GM18519 (cell line): ENCODE data around the gene HSD17B1.
"Not testable (repeated sequence)": the region's sequence is repeated elsewhere in the genome, so short reads cannot be mapped to it uniquely, and the experiment has no call there.

Experiments used
- ATAC-seq: cut with Tn5 transposase; IDR thresholded peaks from one replicate; pipeline ENCODE4 v1.9.1; 2021; ENCODE audit warnings: mild to moderate bottlenecking, moderate library complexity; ENCODE audit not compliant: unreplicated experiment, low FRiP score

The HSD17B1 gene

GRCh38 chr17:42522798-42523278 lies 29.9 kb upstream of the HSD17B1 start:
- ATAC-seq = no peak

GRCh38 chr17:42525221-42525620 lies 27.5 kb upstream of the HSD17B1 start:
- ATAC-seq = no peak

DNA sequence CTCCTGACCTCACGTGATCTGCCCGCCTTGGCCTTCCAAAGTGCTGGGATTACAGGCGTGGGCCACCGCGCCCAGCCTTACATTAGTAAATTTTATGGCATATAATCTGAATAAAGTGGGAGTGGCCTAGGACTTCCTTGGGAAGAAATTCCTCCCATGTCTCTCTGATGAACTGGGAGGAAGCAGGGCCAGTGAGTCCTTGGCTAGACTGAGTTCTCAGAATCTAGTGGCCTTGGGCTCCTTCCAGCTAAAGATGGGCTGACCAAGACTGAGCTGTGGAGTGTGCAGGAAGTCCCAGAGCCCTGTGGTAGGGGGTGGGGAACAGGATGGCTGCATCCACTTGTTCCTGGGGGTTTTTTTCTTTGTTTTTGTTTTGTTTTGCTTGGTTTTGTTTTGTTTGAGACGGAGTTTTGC lies 26.7 kb upstream of the HSD17B1 start:
- no peak for ATAC-seq

DNA sequence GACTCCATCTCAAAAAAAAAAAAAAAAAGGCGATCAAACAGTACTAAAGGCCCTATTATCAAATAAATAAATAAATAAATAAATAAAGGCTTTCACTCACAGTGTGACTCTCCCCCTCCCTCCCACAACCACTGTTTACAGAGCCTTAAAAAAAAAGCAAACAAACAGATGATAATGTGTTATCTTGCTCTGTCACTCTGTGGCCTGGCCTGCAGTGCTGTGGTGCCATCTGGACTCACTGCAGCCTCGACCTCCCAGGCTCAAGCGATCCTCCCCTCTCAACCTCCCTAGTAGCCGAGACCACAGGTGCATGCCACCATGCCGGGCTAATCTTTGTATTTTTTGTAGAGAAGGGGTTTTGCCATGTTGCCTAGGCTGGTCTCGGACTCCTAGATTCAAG lies 24.8 kb upstream of the HSD17B1 start:
- ATAC-seq = no peak

GRCh38 chr17:42529061-42529460 lies 23.7 kb upstream of the HSD17B1 start:
- no peak for ATAC-seq

DNA sequence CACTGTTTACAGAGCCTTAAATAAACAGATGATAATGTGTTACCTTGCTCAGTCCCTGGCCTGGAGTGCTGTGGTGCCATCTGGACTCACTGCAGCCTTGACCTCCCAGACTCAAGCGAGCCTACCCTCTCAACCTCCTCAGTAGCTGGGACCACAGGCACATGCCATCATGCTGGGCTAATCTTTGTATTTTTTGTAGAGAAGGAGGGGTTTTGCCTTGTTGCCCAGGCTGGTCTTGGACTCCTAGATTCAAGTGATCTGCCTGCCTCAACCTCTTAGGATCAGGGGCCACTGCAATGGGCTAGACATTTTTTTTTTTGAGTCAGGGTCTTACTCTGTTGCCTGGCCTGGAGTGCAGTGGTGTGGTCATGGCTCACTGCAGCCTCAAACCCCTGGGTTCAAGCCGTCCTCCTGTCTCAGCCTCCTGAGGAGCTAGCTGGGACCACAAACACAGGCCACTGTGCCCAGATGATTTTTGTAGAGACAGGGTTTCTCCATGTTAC lies 21.7 kb upstream of the HSD17B1 start:
- ATAC-seq = no peak

DNA sequence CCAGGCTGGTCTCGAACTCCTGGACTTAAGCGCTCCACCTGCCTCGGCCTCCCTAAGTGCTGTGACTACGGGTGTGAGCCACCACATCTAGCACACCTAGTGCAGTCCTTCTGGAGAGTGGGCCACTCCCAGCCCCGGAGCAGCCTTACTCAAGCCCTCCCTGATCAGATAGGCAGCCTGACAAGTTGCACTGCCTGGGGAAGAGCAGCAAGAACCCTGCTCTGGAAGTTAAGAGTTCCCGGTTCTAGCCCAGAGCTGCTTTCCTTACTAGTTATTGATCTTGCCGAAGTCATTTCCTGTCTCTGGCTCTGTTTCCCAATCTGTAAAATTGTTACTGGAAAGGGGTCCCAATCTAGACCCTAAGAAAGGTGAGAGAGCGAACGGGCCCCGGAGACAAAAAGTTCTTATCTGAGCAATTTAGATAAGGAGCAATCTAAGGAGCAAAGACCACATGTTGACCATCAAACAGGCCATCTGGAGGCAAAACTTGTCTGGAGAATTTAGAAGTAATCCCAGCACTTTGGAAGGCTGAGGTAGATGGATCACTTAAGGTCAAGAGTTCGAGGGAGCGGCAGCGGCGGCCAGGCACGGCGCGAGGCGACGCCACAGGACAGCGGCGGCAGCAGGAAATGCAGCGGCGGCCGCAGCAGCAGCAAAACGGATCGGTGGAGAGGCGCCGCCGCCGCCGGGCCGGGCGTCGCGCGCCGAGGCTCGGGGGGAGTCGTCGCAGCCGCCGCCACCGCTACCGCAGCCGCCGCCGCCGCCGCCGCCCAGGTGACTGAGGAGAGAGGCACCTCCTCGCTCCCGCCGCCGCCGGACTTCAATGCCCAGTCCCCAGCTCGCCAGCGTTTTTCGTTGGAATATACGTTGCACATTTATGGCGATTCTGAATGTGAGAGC lies 21.0 kb upstream of the HSD17B1 start:
- ATAC-seq = no peak

DNA sequence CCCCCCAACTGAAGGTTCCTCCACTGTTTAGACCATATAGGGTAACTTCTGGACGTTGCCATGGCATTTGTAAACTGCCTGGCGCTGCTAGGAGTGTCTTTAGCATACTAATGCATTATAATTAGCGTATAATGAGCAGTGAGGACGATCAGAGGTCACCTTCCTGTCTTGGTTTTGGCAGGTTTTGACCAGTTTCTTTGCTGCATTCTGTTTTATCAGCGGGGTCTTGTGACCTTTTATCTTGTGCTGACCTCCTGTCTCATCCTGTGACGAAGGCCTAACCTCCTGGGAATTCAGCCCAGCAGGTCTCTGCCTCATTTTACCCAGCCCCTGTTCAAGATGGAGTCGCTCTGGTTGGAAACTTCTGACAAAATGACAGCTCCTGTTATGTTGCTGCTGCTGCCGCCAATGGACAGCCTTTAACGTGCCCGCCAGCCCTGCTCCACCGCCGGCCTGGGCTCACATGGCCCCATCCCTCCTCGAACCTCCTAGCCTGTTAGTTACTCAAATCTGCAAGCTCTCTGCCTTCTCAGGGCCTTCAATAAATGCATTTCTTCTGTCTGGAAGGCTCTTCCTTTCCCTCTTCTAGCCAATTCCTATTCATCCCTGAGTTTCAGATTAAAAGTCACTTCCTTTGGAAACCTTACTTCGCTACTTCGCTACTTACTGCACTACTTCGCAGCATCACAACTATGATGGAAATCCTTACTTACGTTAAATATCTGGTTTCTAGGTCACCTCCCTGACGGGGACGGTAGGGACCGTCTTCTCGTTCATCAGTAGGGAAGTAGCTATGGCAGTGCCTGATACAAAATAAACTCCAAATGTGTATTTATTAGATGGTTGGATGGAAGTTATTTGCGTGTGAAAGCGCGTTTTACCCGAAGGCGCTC lies 17.3 kb upstream of the HSD17B1 start:
- ATAC-seq = peak; percentile 11

- ATAC-seq = peak; percentile 54
These were observed 16.7 kb upstream of the HSD17B1 start, which contains the start of gene NAGLU for GRCh38 chr17:42536048-42536371. Gene NAGLU, plus strand, starts transcription at chr17:42536241. Its CDS starts 32 bp downstream, at chr17:42536273.

DNA sequence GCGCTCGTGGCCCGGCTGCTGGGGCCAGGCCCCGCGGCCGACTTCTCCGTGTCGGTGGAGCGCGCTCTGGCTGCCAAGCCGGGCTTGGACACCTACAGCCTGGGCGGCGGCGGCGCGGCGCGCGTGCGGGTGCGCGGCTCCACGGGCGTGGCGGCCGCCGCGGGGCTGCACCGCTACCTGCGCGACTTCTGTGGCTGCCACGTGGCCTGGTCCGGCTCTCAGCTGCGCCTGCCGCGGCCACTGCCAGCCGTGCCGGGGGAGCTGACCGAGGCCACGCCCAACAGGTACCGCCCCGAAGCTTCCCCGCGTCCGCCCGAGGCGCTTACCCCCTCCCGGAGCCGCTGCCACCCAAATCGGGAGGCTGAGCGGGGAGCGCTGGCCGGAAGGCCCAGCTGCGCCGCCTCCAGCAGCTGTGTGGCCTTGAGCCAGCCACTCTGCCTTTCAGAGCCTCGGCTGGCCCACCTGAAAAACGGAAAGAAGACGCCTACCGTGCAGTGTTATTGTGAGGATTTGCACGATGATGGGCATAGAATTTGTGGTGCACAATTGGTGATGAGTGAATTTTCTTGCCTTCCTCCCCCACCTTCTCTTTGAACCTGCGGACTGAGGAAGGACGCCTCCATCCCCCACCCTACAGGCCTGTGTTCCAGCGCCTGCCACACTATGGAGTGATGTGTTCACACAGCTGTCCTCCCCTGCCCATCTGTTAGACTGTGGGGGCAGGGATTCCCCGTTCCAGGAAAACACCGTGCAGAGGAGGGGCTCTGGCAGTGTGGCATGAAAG lies 16.2 kb upstream of the HSD17B1 start:
- ATAC-seq = peak; percentile 31

DNA sequence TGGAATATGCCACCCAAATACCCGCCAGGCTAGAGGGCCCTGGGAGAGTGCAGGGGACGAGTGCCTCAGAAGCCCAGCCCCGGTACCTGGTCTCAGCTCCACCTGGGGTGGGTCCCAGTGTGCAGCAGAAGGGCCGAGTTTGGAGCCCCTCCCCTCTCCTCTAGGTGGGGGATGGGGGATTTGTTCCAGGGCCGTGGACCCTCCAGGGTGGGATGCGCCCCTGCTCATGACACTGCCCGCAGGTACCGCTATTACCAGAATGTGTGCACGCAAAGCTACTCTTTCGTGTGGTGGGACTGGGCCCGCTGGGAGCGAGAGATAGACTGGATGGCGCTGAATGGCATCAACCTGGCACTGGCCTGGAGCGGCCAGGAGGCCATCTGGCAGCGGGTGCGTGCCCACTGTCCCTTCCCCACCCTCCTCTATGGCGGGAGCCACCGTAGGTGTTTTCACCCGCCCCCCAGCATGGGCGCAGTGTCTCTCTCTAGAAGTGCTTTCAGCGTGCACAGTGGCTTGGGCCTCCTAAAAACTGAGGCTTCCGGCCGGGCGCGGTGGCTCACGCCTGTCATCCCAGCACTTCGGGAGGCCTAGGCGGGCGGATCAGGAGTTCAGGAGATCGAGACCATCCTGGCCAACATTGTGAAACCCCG lies 15.4 kb upstream of the HSD17B1 start:
- no peak for ATAC-seq

GRCh38 chr17:42537826-42538451 lies 14.8 kb upstream of the HSD17B1 start:
- no peak for ATAC-seq

GRCh38 chr17:42538482-42538881 lies 14.2 kb upstream of the HSD17B1 start:
- no peak for ATAC-seq

- not testable (repeated sequence) for ATAC-seq
These were observed 12.2 kb upstream of the HSD17B1 start for GRCh38 chr17:42540558-42540957.

- no peak for ATAC-seq
These were observed 11.5 kb upstream of the HSD17B1 start for GRCh38 chr17:42541041-42541833.

GRCh38 chr17:42543190-42544079 lies 9.3 kb upstream of the HSD17B1 start:
- ATAC-seq = no peak

DNA sequence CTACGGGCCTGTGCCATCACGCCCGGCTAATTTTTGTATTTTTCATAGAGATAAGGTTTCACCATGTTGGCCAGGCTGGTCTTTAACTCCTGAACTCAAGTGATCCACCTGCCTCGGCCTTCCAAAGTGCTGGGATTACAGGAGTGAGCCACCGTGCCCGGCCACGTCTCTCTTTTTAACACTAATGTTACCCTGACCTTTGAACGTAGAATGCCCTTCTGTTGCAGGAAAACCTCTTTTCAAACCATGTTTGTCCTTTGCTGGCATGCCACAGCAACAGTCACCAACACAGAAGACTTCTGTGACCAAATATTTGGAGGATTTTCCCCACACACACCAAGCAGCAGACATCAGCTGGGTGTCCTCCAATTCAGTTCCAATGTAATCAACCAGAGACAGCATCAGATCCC lies 7.8 kb upstream of the HSD17B1 start:
- ATAC-seq = no peak
